NB4 (cell line): Measurements from ENCODE around the gene SELENOI.

Source experiments
- POLR2A ChIP-seq: IDR thresholded peaks from 2 replicates; pipeline ENCODE4 v1.6.1; 2011; ENCODE audit warnings: mild to moderate bottlenecking; ENCODE audit not compliant: insufficient read length; ENCODE audit errors: extremely low read depth
- TF ChIP-seq, protein P1 (sequence below): IDR thresholded peaks from one replicate; pipeline ENCODE4 v1.5.1; 2012; ENCODE audit warnings: low read depth, low read length
- TF ChIP-seq, protein P2 (sequence below): IDR thresholded peaks from 2 replicates; pipeline ENCODE4 v1.6.1; 2011; ENCODE audit warnings: low read depth, low read length

DNA sequence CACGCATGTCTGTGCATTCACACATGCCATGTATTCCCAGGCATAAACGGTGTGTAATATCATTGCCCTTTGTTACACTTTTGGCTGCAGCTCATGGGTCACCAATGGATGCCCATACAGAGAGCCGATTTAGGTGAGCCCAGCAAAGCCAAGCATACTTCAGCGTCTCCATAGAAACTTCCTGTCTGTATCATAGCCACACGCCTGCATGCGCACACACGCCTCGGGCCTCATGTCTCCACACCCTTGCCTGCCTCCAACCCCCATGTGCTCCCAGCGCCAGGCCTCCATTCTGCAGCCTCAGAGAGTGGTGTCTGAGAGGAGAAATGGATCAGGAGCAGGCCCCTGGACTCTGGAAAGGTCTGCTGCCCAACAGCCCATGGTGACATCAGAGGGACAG lies 33.5 kb upstream of the SELENOI start:
- TF ChIP-seq, protein P1, sequence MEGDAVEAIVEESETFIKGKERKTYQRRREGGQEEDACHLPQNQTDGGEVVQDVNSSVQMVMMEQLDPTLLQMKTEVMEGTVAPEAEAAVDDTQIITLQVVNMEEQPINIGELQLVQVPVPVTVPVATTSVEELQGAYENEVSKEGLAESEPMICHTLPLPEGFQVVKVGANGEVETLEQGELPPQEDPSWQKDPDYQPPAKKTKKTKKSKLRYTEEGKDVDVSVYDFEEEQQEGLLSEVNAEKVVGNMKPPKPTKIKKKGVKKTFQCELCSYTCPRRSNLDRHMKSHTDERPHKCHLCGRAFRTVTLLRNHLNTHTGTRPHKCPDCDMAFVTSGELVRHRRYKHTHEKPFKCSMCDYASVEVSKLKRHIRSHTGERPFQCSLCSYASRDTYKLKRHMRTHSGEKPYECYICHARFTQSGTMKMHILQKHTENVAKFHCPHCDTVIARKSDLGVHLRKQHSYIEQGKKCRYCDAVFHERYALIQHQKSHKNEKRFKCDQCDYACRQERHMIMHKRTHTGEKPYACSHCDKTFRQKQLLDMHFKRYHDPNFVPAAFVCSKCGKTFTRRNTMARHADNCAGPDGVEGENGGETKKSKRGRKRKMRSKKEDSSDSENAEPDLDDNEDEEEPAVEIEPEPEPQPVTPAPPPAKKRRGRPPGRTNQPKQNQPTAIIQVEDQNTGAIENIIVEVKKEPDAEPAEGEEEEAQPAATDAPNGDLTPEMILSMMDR = no peak
- no peak for TF ChIP-seq POLR2A
- TF ChIP-seq, protein P2, sequence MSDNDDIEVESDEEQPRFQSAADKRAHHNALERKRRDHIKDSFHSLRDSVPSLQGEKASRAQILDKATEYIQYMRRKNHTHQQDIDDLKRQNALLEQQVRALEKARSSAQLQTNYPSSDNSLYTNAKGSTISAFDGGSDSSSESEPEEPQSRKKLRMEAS = no peak
